22Rv1 (cell line): ENCODE results near the gene COL12A1.

Source experiments
- H3K27ac ChIP-seq: fragments of 450-650 bp; 2 replicates; pipeline ENCODE4 v1.5.1; 2017
- ZFX ChIP-seq: fragments of 450-650 bp; IDR thresholded peaks from 2 replicates; pipeline ENCODE4 v1.6.1; 2017; ENCODE audit warnings: antibody characterized with exemption, borderline replicate concordance
- TF ChIP-seq, protein P1 (sequence below): fragments of 450-650 bp; IDR thresholded peaks from 2 replicates; pipeline ENCODE4 v1.5.1; 2017; ENCODE audit warnings: mild to moderate bottlenecking

COL12A1 gene

DNA sequence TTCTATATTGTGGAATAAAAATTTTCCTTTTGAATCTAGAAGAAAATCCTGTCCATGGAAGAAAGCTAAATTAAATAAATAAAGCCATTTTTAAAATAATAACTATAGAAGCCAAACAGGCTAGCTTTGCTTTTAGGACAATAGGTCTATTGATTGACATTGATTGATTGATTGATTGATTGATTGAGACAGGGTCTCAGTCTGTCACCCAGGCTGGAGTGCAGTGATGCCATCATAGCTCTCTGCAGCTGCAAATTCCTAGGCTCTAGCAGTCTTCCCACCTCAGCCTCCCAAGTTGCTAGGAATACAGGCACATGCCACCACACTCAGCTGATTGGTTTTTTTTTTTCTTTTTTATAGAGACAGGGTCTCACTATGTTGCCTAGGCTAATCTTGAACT lies 97.9 kb downstream of the COL12A1 start:
- no peak for TF ChIP-seq ZFX
- TF ChIP-seq, protein P1, sequence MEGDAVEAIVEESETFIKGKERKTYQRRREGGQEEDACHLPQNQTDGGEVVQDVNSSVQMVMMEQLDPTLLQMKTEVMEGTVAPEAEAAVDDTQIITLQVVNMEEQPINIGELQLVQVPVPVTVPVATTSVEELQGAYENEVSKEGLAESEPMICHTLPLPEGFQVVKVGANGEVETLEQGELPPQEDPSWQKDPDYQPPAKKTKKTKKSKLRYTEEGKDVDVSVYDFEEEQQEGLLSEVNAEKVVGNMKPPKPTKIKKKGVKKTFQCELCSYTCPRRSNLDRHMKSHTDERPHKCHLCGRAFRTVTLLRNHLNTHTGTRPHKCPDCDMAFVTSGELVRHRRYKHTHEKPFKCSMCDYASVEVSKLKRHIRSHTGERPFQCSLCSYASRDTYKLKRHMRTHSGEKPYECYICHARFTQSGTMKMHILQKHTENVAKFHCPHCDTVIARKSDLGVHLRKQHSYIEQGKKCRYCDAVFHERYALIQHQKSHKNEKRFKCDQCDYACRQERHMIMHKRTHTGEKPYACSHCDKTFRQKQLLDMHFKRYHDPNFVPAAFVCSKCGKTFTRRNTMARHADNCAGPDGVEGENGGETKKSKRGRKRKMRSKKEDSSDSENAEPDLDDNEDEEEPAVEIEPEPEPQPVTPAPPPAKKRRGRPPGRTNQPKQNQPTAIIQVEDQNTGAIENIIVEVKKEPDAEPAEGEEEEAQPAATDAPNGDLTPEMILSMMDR: no peak
- H3K27ac ChIP-seq: no peak overlapping the region

DNA sequence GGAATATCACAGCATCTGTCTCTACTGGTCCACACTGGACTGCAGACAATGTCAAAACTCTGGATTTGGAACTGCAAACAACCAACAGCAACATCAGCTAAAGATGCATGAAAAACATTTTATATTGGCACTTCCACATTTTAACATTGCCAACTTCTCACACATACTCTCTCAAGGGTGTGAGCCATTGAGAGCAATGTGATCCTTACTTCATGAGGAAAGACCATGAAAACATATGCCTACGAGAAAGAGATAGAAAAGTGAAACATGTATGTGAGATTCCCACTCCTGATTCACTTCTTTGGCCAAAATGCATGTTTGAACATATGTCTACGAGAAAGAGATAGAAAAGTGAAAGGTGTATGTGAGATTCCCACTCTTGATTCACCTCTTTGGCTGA lies 99.4 kb downstream of the COL12A1 start:
- no peak overlapping the region for H3K27ac ChIP-seq

DNA sequence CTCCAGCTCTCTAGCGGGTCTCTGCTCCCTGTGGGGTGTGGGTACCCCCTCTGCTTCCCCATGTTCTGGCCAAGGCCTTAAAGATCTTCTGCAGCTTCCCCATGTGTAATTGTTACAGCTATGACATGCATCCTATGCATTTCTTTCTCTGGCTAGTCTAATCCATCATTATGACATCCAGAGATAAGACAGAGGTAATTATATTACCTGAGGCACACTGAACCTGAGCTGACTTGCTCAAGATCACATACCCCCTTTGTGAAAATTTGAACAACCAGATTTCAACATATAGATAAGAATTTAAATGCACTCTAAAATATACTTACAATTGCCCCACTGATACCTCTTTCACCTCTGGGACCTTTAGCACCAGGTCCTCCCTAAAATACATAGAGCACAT lies 102.4 kb downstream of the COL12A1 start:
- H3K27ac ChIP-seq: no peak overlapping the region
- no peak for TF ChIP-seq ZFX
- TF ChIP-seq, protein P1: no peak

More for the DNA sequence above, 99.4 kb downstream of the COL12A1 start:
- TF ChIP-seq ZFX: no peak
- TF ChIP-seq, protein P1: no peak

DNA sequence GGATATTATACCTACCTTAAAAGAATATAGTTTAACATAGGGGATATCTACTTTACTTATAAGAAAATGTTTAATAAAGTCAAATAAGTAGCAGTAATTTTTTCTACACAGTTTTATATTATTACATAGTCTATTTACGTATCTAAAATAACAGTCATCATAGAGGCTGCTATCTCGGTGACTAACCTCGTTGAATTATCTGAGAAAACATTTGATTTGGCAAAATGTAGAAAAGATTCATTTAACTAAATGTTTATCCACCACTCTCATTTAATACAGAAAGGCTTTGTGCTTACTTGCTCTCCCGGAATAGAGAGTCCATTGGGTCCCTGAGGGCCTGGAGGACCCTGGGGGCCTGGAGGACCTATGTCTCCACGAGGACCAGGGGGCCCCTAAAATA lies 103.6 kb downstream of the COL12A1 start:
- TF ChIP-seq ZFX: no peak
- TF ChIP-seq, protein P1: no peak

DNA sequence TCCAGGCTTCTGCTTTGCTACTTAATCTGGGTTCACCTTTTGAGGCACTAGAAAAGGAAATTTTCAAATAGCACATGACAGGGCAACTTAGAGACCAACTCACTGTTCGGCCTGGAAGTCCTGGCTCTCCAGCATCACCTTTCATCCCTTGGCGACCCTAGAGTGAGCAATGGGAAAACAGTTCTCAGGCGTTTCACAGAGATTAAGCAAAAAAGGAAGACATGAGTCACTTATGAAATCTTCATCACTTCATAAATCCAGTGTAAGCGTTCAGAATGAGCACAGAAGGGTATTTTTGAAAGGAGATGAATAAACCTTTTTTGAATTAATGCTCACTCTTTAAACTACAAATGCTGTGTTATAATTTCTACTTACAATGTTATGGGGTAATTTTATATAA lies 104.0 kb downstream of the COL12A1 start:
- TF ChIP-seq ZFX: no peak
- TF ChIP-seq, protein P1: no peak
- H3K27ac ChIP-seq: no peak overlapping the region

More for the DNA sequence above, 103.6 kb downstream of the COL12A1 start:
- H3K27ac ChIP-seq: no peak overlapping the region

DNA sequence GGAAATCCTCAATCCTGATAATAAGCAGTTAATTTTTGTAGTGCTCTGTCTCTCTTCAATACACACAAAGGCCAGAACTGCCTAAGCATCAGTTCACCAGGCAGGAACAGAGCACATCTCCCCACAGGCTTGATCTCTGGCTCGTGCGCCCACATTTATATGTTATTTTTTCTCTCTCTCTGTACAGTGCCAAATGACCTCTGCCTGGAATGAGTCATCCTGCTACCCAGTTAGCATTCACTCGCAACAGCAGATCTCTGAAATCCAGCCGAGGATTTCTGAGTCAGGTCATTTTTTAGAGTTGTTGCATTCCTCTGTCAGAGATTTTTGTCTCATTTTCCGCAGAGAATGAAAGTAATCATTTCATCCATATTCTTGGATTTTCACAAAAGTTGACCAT lies 107.1 kb downstream of the COL12A1 start:
- TF ChIP-seq, protein P1: no peak
- TF ChIP-seq ZFX: no peak
- H3K27ac ChIP-seq: no peak overlapping the region

DNA sequence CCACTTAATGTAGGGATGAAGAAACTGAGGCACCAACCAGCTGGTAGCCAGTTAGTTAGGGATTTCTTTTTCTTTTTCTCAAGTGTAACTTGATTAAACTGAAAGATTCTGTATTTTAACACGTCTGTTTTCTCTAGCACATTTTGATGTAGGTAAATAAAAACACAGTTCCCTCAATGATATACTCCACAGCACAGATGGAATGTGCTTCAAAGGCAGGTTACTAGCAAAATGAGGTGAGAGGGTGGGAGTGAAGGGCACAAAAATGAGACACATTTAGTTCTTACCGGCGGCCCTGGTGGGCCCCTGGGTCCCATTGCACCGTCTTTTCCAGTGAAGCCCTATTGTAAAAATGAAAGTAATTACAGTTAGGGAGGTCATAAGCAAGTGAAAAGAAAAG lies 108.9 kb downstream of the COL12A1 start:
- H3K27ac ChIP-seq: no peak overlapping the region
- TF ChIP-seq, protein P1: no peak
- no peak for TF ChIP-seq ZFX
